Fibroblast of upper back skin (primary cell): ENCODE results near the gene DKK3.
"Not testable (repeated sequence)": the region's sequence is repeated elsewhere in the genome, so short reads cannot be mapped to it uniquely, and the experiment has no call there.

Experiments
- DNase-seq: peaks from one replicate; pipeline ENCODE4 v3.0.0-alpha.2; 2013

DKK3 gene

GRCh38 chr11:12007769-12008737, at the start of gene DKK3:
TSS of gene DKK3 (minus strand) at chr11:12008626. CDS start at chr11:12008582, 44 bp downstream.
- no peak for DNase-seq

GRCh38 chr11:12057299-12057980, 49.0 kb upstream of the DKK3 start:
- DNase-seq, result no peak

GRCh38 chr11:12056119-12056518, 47.7 kb upstream of the DKK3 start:
- DNase-seq, result no peak

- peak; percentile 66 for DNase-seq
Measured at GRCh38 chr11:12053606-12054361, 45.4 kb upstream of the DKK3 start.

GRCh38 chr11:12052676-12053605, 44.5 kb upstream of the DKK3 start:
- no peak for DNase-seq

- DNase-seq, result no peak
Measured at GRCh38 chr11:12051287-12051662, 42.8 kb upstream of the DKK3 start.

GRCh38 chr11:12050470-12051286, 42.3 kb upstream of the DKK3 start:
- DNase-seq, result no peak

- DNase-seq, result no peak
Measured at GRCh38 chr11:12048936-12049790, 40.7 kb upstream of the DKK3 start.

GRCh38 chr11:12046636-12047236, 38.3 kb upstream of the DKK3 start:
- DNase-seq, result no peak

- no peak for DNase-seq
Measured at GRCh38 chr11:12045914-12046635, 37.6 kb upstream of the DKK3 start.

GRCh38 chr11:12044799-12045198, 36.4 kb upstream of the DKK3 start:
- DNase-seq, result no peak

- peak; percentile 98 for DNase-seq
Measured at GRCh38 chr11:12043959-12044791, 35.7 kb upstream of the DKK3 start.

GRCh38 chr11:12043221-12043620, 34.8 kb upstream of the DKK3 start:
- no peak for DNase-seq

GRCh38 chr11:12042215-12042676, 33.8 kb upstream of the DKK3 start:
- peak; percentile 98 for DNase-seq

- DNase-seq, result not testable (repeated sequence)
Measured at GRCh38 chr11:12040719-12041118, 32.3 kb upstream of the DKK3 start.

- DNase-seq, result no peak
Measured at GRCh38 chr11:12032968-12033367, 24.5 kb upstream of the DKK3 start.

- no peak for DNase-seq
Measured at GRCh38 chr11:12031856-12032544, 23.6 kb upstream of the DKK3 start.
